ENCODE measurements around the gene ATP5F1D.

ATP5F1D gene

DNA sequence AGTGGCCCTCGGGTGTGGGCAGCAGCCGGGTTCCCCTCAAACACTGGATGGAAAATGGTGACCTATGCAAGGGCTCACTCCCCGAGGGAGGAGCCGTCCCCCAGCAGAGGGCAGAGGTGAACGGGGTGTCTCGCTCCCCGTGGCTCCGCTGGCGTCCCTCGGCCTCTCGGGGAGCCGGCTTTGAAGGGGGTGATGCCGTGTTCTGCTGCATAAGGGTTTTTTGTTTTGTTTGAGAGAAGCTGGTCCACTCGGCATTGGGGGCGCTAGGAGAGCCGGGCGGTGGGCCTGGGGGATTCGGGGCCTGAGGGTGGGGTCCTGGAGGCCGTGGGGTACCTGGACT is 48.1 kb downstream of the ATP5F1D start:
- no peak overlapping the region for H3K27ac ChIP-seq (replicated peaks)
- no peak overlapping the region for H3K4me3 ChIP-seq (replicated peaks; ENCODE audit: insufficient read depth, low read length)
- DNase-seq (ENCODE audit: low read depth in 1 of 2, low spot score in 1 of 2): no peak
- no peak for TF ChIP-seq REST (IDR thresholded peaks at IDR 0.05; ENCODE audit: insufficient replicate concordance, low read depth)
- TF ChIP-seq POLR2AphosphoS5 (IDR thresholded peaks at IDR 0.05; ENCODE audit: low read depth): no peak
- TF ChIP-seq GABPA (IDR thresholded peaks at IDR 0.05; ENCODE audit: low read depth): no peak
- no peak for TF ChIP-seq SPI1 (IDR thresholded peaks at IDR 0.05; ENCODE audit: borderline replicate concordance, low read depth)
- TF ChIP-seq, protein P1, sequence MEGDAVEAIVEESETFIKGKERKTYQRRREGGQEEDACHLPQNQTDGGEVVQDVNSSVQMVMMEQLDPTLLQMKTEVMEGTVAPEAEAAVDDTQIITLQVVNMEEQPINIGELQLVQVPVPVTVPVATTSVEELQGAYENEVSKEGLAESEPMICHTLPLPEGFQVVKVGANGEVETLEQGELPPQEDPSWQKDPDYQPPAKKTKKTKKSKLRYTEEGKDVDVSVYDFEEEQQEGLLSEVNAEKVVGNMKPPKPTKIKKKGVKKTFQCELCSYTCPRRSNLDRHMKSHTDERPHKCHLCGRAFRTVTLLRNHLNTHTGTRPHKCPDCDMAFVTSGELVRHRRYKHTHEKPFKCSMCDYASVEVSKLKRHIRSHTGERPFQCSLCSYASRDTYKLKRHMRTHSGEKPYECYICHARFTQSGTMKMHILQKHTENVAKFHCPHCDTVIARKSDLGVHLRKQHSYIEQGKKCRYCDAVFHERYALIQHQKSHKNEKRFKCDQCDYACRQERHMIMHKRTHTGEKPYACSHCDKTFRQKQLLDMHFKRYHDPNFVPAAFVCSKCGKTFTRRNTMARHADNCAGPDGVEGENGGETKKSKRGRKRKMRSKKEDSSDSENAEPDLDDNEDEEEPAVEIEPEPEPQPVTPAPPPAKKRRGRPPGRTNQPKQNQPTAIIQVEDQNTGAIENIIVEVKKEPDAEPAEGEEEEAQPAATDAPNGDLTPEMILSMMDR (IDR thresholded peaks at IDR 0.05; ENCODE audit: insufficient read depth, low read length): no peak
- peaks cover 91% of the 10 kb centered on the region for H3K27me3 ChIP-seq (ENCODE audit: insufficient read depth, poor library complexity, severe bottlenecking)

- TF ChIP-seq, protein P1 (IDR thresholded peaks at IDR 0.05; ENCODE audit: insufficient read depth, low read length): no peak
- TF ChIP-seq SPI1 (IDR thresholded peaks at IDR 0.05; ENCODE audit: borderline replicate concordance, low read depth): no peak
- Histone ChIP-seq H3K27me3 (ENCODE audit: insufficient read depth, poor library complexity, severe bottlenecking) (peaks cover 91% of the 10 kb centered on the region), H3K27ac (replicated peaks) (no peak overlapping the region), H3K4me3 (replicated peaks; ENCODE audit: insufficient read depth, low read length) (no peak overlapping the region)
- no peak for DNase-seq (ENCODE audit: low read depth in 1 of 2, low spot score in 1 of 2)
Observed at GRCh38 chr19:1290196-1290702, 48.7 kb downstream of the ATP5F1D start.

DNA sequence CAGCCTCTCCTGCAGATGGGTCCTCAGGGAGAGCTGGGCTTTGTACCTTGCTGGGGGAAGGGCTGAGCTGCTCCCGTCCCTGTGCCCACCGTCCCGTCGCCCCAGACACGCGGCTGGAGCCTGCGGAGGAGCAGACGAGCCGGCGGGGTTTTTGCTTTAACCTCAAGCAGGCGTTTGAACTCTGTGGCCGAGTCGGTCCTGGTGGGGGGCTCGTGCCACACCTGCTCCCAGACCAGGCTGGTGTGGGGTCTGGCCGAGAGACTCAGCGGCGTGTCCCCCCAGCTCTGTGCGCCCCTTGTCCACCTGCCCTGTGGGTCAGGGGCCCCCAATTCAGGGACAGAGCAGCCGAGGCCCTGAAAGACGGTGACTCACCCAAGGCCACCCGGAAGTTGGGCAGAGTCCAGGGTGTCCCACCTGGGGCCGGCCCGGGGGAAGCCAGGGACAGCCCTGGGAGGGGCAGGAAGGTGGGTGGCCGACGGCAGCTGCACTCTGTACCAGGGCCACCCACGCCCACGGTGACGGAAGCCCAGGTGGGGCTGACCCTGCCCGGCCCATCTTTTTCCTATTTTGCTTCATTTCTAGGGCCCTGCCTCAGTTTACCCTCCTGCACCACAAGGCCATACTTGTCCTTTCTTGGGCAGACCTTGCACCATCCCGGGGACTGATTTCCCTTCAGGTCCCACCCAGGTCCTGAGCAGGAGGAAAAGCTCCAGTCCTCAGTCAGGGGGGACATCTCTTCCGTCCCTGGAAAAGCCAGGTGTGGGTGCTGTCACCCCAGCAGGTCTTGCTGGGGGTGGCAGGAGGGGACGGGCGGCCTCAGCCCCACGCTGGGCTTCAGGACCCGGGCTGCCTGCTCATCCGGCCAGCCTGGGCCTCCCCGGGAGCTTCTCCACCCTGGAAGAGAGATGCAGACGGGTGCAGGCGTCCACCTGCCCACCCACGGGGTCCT is 49.4 kb downstream of the ATP5F1D start:
- TF ChIP-seq GABPA (IDR thresholded peaks at IDR 0.05; ENCODE audit: low read depth) (no peak), POLR2AphosphoS5 (IDR thresholded peaks at IDR 0.05; ENCODE audit: low read depth) (no peak), REST (IDR thresholded peaks at IDR 0.05; ENCODE audit: insufficient replicate concordance, low read depth) (no peak), SPI1 (IDR thresholded peaks at IDR 0.05; ENCODE audit: borderline replicate concordance, low read depth) (no peak)
- TF ChIP-seq, protein P1 (IDR thresholded peaks at IDR 0.05; ENCODE audit: insufficient read depth, low read length): no peak
- no peak for DNase-seq (ENCODE audit: low read depth in 1 of 2, low spot score in 1 of 2)
- H3K27me3 ChIP-seq (ENCODE audit: insufficient read depth, poor library complexity, severe bottlenecking): peaks cover 94% of the 10 kb centered on the region
- no peak overlapping the region for H3K4me3 ChIP-seq (replicated peaks; ENCODE audit: insufficient read depth, low read length)
- H3K27ac ChIP-seq (replicated peaks): no peak overlapping the region

Measured in HL-60 (cell line).